Measurements from ENCODE around the gene RAD18.

DNA sequence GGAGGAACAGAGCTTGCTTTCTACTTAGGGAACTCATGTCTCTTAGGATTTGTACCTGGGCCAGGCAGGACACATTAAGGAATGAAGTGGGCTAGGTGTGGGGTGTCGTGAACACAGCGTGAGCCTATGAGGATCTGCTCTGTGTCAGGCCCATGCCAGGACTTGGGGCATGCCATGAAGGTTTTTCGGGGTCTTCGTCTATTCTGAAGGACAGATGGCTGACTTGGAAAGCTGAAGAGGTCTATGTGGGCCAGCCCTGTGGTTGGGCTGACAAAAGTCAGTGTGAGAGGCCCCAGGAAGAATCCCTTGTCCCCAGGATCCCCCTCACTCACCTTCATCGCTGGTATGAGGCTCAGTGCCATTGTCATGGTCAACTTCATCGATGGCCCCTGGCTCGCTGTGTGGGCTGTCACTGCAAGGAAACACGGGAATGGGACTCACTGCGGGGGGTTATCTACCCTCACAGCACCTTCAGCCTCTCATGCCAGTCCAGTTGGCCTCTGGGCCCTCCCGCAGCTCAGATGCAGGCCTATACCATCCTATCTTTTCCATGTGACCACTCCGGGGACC lies 46.8 kb upstream of the RAD18 start:
- TF ChIP-seq, protein P1, sequence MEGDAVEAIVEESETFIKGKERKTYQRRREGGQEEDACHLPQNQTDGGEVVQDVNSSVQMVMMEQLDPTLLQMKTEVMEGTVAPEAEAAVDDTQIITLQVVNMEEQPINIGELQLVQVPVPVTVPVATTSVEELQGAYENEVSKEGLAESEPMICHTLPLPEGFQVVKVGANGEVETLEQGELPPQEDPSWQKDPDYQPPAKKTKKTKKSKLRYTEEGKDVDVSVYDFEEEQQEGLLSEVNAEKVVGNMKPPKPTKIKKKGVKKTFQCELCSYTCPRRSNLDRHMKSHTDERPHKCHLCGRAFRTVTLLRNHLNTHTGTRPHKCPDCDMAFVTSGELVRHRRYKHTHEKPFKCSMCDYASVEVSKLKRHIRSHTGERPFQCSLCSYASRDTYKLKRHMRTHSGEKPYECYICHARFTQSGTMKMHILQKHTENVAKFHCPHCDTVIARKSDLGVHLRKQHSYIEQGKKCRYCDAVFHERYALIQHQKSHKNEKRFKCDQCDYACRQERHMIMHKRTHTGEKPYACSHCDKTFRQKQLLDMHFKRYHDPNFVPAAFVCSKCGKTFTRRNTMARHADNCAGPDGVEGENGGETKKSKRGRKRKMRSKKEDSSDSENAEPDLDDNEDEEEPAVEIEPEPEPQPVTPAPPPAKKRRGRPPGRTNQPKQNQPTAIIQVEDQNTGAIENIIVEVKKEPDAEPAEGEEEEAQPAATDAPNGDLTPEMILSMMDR (IDR thresholded peaks at IDR 0.05 in 8 of 11, conservative IDR thresholded peaks at IDR 0.05 in 3 of 11): no peak
- no peak for TF ChIP-seq POLR2AphosphoS5 (IDR thresholded peaks at IDR 0.05)
- no peak for TF ChIP-seq POLR2A (IDR thresholded peaks at IDR 0.05)

Data from spleen (tissue), 7 donors.